Amygdala (tissue), 56 donors: ENCODE data around the gene FER.

Experiments
- DNase-seq, 56 donors: peaks; one replicate each; lab custom pipeline; 2025; lab: John Stamatoyannopoulos, UW

FER gene

DNA sequence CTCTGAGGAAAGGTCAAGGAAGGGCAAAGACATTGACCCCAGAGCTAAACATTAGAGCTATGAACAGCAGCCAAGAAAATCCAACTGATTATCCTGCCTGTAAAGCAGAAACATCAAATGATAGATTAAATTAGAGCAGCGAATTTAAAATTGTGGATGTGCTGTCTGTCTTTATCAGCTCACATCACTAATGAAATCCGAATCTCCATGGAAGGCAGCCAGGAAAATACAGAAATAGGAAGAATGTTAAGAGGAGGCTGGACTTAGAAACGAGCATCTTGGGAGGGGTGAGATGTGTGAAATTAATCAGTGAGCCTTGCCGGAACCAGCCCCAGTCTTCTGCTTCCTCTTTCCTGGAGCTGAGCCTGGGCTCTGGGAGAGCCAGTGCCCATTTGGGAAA, 471.1 kb downstream of the FER start:
- peak in 3 of 56 donors; percentile 2 to 41 (median 5) for DNase-seq

DNA sequence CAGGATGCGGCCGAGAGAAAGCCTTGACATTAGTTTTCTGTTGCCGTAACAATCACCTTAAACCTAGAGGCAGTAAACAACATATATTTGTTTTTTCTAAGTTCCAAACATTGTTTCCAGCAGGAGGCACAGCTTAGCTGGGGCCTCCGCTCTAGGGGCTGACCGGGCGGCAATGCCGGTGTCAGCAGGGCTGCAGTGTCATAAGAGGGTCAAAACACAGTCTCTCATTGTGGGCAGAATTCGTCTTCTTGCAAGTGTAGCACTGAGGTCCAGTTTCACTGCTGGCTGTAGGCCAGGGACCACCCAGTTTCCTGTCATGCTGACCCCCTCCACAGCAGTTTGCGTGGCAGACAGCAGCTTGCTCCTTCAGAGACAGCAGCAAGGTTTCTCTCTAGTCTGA, 475.8 kb downstream of the FER start:
- no peak for DNase-seq

DNA sequence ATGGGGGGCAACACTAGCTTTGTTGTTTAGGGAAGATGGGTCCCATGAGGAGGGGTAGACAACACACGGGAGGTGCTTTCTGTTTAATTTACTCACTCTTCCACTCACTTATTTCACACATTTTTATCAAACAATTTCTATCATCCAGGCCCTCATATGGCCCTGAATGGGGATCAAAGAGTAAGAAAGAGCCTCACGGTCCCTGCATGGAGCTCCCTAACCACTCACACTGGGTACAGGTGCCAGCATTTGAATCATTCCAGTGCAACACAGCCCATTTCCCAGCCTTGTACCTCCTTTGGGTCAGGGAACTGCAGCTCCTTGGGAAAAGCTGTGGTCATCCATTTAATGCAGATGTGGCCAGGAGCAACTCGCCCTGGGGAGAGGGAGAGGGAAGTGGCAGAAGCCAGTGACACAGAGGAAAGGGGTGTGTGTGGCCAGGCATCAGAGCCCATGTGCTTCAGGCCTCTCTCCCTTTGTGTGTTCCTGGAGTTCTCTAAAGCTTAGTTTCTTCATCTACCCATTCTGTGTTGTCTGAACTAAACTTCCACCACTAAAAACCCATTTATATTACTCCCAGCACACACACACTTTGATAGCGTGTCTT, 476.7 kb downstream of the FER start:
- DNase-seq, result no peak

DNA sequence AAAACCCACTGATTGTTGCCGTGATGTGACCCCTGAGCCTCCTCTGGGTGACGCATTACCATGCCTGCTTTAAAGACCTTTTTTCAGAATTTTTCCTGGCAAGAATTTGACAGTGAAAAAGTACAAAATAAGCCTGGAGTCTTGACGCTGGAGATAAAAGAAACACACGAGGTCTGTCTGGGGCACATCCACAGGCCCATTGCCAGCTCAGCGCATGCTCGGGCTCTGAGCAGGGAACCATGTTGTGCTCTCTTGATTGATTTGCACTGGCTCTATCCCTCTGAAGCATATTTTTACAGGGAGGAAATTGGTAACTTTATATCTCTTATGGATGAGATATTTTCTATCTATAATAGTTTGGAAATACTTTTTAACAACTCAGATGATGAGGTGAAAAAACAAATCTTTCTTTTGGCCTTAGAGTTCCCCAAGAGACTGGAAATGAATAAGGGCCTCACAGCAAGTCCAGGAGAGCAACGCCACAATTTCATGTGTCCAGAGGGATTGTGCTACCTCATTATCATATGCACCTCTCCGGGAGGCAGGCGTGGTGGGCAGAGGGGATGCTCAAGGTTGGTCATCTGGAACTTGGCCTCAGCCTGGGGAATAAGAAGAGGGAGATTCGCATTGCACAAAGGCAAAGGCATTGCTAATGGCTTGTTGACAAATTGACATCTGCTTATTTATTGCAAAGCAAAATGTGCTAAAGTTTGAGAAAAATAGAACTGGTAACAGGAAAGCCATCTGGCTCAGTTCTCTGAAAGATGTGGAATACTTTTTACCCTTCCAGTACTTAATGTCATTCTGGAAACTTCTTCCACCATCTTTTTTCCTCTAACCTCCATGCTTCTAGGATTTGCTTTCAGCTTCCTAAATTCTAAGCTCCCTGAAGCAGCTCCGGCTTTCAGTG, 478.3 kb downstream of the FER start:
- DNase-seq, result no peak

DNA sequence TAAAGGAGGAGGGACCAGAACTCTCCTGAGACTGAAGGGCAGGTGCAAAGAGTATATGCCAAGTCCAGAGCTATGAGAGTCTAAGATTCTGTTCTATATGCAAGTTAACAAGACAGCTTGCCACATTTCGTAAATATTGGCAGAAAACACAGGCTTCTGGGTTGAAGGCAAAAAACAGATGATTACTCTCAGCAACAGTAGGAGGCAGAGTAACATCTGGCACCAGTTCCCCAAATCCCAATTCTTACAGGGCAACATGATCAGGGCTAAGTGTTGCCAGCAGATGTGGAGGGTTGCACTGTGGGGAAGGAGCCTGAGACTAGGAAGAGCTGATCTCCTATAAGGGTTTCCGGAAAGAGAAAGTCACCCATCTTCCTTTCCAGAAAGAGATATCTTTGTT, 482.7 kb downstream of the FER start:
- DNase-seq, result no peak

DNA sequence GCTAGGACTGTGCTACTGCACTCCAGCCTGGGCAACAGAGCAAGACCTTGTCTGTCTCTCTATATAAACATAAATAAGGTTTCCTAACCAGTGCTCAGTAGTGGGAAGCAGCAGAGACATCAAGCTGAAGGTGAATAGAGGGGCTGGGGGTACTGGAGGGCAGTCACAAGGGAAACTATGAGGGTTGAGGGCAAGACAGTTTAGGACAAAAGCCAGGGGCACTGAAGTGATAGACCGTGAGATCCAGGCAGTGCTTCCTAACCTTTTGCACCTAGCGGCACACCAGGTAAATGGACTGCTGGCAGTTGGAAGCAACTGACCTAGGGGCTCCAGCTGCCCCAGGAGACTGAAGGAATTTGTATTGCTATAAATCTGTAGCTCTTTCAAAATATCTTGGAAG, 483.6 kb downstream of the FER start:
- no peak for DNase-seq

DNA sequence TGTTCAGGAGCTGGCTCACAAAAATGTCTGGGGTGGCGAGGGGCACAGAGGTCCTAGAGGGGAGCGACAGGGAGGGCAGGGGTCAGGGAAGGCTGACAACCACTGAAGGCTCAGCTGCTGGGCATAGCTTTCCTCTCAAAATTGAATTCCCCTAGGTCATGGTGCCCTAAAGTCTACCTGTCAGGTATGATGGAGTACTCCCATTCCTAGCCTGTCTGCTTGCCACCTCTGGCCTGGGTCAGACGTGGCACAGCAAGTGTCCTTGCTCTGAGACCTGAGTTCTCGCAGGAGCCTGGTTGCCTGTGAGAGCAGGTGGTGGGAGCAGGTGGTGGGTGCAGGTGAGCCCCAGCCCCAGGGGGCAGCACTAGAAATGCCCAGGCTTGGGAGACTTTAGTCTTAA, 486.7 kb downstream of the FER start:
- no peak for DNase-seq

DNA sequence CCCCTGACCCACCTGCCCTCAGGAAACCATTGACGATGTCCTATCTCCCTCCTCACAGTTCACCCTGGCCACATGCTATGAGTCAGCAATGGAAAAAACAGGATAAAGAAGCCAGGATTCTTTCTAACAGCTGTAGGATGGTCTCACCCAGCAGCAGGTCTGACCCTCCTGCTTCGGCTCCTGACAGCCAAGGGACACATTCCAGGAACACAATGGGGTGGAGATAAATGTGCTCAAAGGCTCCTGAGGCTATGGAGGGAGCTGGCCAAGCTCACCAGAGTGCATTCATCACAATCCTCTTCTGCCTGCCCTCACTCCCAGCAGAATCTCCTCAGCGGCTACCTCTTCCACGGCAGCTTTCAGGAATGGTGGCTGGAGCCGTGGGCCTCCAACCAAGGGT, 491.8 kb downstream of the FER start:
- DNase-seq, result no peak

DNA sequence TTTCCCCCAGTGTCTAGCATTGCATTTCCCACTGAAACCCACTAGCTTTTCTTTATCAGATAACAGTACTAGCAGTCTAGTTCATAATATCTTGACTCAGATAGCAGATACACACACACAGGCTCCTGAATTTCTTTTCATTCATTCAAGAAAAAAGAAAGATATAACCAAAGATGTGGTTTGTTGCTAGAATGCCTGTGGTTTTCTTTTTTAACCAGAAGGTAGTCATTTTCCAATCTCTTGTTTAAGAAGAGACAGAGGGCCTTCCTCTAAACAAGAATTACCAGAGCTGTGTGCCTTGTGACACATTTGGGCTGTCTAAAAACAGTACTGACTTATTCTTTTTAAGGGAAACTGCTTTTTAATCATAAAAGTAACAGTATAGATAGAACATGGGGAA, 494.8 kb downstream of the FER start:
- DNase-seq, result no peak

DNA sequence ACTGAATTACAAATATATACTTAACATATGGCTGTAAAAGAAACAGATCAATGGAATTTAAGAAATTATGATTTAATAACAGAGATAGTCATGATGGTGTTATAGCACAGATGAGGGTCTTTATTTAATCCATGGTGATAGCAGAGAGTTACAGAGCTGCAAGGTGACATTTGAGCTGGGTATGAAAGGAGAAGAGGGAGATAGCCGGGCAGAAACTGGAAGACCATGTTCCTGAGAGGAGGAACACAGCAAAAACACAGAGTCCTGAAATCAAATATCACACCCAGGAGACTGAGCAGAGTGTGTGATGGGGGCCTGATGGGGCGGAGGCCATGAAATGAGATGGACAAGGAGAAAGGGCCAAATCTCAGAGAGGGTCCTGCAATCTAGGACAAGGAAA, 498.7 kb downstream of the FER start:
- DNase-seq, result no peak
